ENCODE measurements around the gene HOXA10.

Gene HOXA10

DNA sequence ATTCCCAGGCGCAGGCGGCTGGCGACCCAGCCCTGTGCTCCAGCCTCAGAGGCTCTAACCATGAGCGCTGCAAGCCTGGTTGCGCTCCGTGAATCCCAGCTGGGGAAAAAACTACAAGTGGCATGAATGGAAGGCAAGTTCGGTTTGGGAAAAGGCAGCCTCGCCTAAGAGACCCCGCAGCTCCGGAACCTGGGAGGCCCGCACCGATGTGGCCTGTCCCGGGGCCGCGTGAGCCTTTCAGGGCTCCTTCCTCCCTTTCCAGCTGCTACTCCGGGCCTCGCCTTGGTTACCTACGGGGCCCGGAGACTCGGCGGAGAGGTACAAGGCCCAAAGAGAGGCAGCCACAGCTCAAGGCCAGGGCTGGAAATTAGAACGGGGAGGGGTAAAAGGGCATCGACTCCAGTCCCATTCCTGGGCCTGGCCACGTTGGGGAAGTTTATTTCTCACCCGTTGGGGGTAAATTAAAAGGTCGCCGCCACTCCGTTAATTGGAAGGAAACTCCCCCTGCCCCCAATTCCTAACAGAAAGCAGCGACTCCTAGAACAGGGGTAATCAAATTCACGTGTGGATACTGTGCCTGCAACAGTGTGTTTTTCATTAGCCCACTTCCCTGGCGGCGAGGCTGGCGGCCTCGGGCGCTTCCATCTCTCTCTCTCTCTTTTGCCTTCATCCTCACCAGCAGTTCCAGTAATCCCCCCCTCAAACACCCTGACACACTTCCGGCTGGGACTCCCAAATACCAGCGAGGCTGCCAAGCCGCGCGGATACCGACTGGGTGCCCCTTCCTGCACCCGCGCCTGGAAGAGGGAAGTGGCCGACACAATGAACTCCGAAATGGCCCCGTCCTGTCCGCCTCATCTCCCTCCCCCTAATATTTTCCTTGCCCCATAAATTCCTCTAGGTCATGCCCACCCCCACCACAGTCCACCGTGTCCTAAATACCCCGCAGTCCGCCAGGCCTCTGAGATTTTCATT lies 7.3 kb downstream of the HOXA10 start:
- DNase-seq (ENCODE audit: low read depth, low spot score): no peak

- no peak for DNase-seq (ENCODE audit: low read depth, low spot score)
These were observed 8.1 kb downstream of the HOXA10 start for GRCh38 chr7:27165996-27166530.

GRCh38 chr7:27165089-27165995 lies 8.8 kb downstream of the HOXA10 start, which contains the start of gene HOXA9:
Gene HOXA9, minus strand, starts transcription at chr7:27165537. Its CDS starts 80 bp downstream, at chr7:27165457.
- no peak for DNase-seq (ENCODE audit: low read depth, low spot score)

DNA sequence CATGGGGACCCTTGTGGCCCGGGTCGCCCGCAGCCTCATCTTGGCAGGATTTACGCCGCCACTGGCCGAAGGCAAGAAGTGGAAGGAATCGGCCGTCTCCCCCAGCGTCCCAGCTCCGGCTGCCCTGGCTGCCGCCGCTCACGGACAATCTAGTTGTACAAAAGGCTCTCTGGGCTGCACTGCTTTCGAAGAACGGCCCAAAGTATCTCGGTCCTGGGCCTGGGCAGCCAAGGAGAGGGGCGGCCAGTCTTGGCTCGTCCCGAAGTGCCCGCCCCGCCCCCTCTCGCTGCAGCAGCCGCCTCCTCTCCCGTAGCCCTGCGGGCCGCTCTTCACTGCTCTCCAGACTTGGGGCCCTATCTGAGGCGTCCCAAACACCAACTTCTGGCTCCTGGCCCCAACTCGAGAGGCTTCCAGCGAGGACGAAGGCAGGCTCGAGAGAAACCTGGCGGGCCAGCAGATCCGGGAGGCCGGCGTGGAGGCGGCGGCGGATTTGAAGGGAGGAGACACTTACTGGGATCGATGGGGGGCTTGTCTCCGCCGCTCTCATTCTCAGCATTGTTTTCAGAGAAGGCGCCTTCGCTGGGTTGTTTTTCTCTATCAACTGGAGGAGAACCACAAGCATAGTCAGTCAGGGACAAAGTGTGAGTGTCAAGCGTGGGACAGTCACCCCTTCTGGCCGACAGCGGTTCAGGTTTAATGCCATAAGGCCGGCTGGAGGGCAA lies 9.6 kb downstream of the HOXA10 start:
- DNase-seq (ENCODE audit: low read depth, low spot score): no peak

- DNase-seq (ENCODE audit: low read depth, low spot score): no peak
These were observed 10.1 kb downstream of the HOXA10 start for GRCh38 chr7:27164045-27164366.

DNA sequence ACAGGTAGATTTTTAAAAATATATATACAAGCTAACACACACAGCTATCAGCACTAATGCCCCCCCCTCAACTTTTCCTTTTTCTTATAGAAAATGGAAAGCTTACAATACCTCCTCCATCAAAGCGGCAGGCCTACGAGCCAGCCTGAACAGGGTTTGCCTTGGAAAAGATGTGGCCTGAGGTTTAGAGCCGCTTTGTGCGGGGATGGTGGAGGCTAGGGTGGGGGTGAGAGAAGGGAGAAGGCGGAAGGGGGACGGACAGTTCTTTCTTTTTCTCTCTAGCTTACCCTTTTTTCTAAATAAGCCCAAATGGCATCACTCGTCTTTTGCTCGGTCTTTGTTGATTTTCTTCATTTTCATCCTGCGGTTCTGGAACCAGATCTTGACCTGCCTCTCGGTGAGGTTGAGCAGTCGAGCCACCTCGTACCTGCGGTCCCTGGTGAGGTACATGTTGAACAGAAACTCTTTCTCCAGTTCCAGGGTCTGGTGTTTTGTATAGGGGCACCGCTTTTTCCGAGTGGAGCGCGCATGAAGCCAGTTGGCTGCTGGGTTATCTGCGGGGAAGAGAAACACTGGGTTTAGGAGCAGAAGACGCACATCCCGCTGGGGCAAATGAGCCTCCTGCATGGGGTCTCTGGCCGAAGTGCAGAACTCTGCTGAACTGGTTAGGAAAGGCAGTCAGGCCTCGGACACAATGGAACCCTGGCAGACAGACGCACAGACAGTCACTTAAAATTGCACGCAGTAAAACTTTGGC lies 10.7 kb downstream of the HOXA10 start:
- DNase-seq (ENCODE audit: low read depth, low spot score): no peak

GRCh38 chr7:27162561-27163287 lies 11.4 kb downstream of the HOXA10 start:
- no peak for DNase-seq (ENCODE audit: low read depth, low spot score)

DNA sequence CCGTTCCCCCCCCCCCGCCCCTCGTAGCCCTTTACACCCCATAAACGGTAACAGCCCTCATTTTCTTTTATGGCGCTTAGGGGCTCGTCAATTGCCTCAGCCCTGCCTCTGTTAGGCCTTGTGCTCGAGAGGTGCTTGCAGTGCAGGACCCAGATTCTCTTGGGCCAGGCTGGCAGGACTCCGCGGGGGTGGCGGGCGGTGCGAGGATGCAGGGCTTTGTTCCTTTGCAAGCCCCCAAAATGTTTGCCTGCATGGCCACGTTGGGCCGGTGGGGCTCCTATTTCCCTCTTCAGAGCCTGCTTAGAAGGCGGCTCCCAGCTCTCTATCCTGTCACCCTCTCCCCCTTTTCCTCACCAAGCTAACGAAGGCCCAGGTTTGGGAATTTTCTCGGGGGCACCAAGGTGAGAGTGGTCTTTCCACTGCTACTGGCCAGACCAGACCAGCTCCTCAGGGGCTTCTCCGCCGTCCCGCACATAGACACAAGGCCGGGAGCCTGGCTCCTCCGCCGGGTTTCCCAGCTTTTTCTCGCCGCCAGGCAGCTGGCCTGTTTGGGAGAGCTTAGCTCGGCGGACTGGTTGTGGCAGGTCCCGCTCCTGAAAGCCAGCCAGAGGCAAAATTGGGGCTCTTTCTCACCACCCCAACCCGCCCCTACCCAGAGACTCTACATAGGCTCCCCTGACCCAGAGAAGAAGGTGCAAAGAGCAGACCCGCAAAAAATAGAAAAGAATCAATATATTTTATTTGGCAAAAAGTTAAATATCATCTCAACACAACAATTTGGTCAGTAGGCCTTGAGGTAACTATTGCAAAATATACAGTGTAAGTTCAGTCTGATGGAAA lies 12.2 kb downstream of the HOXA10 start:
- DNase-seq (ENCODE audit: low read depth, low spot score): no peak

- DNase-seq (ENCODE audit: low read depth, low spot score): no peak
These were observed 12.9 kb downstream of the HOXA10 start for GRCh38 chr7:27161214-27161720.

- peak; percentile 47 for DNase-seq (ENCODE audit: low read depth, low spot score)
These were observed 13.4 kb downstream of the HOXA10 start for GRCh38 chr7:27160546-27161213.

DNA sequence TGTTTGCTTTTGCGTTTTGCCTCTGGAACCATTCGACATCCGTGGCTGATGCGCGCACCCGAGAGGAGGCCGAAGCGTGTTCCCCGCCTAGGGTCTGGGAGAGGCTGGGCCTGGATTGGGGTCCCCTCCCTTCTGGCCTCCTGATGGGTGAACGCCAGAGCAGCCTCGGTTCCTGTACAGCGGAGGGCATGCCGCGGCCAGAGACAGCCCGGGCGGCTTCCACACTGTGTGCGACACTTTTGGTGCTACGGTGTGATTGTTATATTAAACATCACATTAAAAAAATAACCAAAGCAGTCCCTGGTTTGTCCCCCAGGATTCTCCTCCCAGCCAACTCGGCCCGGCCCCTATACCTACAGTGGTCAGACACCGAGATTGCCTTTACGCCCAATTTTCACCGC lies 14.0 kb downstream of the HOXA10 start:
- DNase-seq (ENCODE audit: low read depth, low spot score): no peak

- DNase-seq (ENCODE audit: low read depth, low spot score): no peak
These were observed 14.6 kb downstream of the HOXA10 start for GRCh38 chr7:27159266-27160144.

DNA sequence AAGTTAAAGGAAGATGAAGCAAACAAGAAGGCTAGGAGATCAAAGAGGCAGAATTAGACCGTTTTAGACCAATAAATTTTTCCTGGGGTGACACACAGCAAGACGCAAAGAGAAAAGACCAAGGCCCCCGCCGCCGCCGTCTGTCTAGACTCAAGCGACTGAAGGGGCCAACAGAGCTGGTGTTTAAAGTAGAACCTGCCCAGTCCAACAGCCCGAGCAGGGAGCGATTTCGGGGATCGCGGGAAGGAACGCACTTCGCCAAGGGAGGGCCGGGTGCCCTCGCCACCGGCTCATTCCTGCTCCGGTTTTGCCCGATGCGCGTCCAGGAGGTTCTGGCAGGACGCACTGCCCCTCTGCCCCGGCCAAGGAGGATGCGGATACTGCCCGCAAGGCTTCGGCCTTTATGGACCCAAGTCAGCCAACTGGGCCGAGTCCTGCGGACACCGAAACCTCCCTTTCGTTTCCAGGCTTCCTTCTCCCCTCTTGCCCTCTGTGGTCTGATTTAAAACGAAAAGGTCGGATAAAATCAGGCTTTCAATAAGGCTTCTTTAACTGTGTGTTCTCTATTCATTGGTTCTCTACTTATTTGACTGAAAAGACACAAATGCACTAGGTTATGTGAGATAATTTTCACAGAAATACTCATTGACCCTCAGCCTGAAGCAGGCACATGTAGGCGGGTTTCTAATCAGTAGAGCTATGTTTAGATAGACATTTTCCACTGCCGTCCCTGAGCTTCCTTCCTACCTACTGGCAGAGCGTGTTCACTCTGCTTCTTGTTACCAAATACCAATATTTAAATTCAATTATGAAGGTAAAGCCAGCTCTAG lies 15.5 kb downstream of the HOXA10 start:
- DNase-seq (ENCODE audit: low read depth, low spot score): no peak

GRCh38 chr7:27157702-27158431 lies 16.3 kb downstream of the HOXA10 start:
- DNase-seq (ENCODE audit: low read depth, low spot score): no peak

- DNase-seq (ENCODE audit: low read depth, low spot score): no peak
These were observed 17.0 kb downstream of the HOXA10 start for GRCh38 chr7:27156916-27157701.

Measured in brain pericyte (primary cell).